MCF 10A (cell line): ENCODE results near the gene NT5DC2. TPM values are rescaled to one million over a fixed set of nuclear protein-coding genes. Genes with fewer than 3 reads are reported as not detected.
A peak's percentile ranks its signal among the peaks of the same experiment; 100 is the strongest.

Experiments
- BruUV-seq: library from RNA; stranded (reverse); fragments of 400-500 nt; replicated peaks from 2 replicates; lab custom pipeline; 2021; lab: Mats Ljungman, UMichigan
- CTCF ChIA-PET: fragments of 300-600 bp; sonication (Branson Sonifier 250); formaldehyde crosslinking; extraction: SDS; loops from one replicate; lab custom pipeline; 2021; ENCODE audit warnings: antibody characterized with exemption, inconsistent platforms; lab: Yijun Ruan, JAX
- POLR2A ChIA-PET: fragments of 300-600, 350-650 bp; sonication (Branson Sonifier 250); formaldehyde crosslinking; extraction: SDS; loops from one replicate; lab custom pipeline; 2020; ENCODE audit warnings: antibody characterized with exemption, inconsistent platforms; lab: Yijun Ruan, JAX
- DNase-seq: peaks from one replicate; pipeline ENCODE4 v3.0.0-alpha.2; 2018; ENCODE audit not compliant: unreplicated experiment
- H3K27ac Mint-ChIP-seq: one replicate; pipeline ENCODE4 v1.8.0; 2022; ENCODE audit warnings: mild to moderate bottlenecking, low read depth, mixed read lengths; ENCODE audit not compliant: unreplicated experiment
- H3K27me3 Mint-ChIP-seq: one replicate; pipeline ENCODE4 v1.8.0; 2022; ENCODE audit warnings: mixed read lengths; ENCODE audit not compliant: insufficient read depth, unreplicated experiment
- H3K36me3 Mint-ChIP-seq: one replicate; pipeline ENCODE4 v1.8.0; 2022; ENCODE audit warnings: mild to moderate bottlenecking, moderate library complexity, mixed read lengths; ENCODE audit not compliant: insufficient read depth, unreplicated experiment
- H3K4me1 Mint-ChIP-seq: one replicate; pipeline ENCODE4 v1.8.0; 2022; ENCODE audit warnings: mixed read lengths; ENCODE audit not compliant: insufficient read depth, unreplicated experiment
- H3K4me3 Mint-ChIP-seq: one replicate; pipeline ENCODE4 v1.8.0; 2022; ENCODE audit warnings: mild to moderate bottlenecking, moderate library complexity, mixed read lengths; ENCODE audit not compliant: unreplicated experiment
- H3K9me3 Mint-ChIP-seq: one replicate; pipeline ENCODE4 v1.8.0; 2022; ENCODE audit warnings: mixed read lengths; ENCODE audit not compliant: unreplicated experiment
- CTCF ChIP-seq: fragments of 200-600 bp; IDR thresholded peaks from one replicate; pipeline ENCODE4 v1.8.0; 2022; ENCODE audit warnings: antibody characterized with exemption, mild to moderate bottlenecking; ENCODE audit not compliant: unreplicated experiment
- intact Hi-C: fragments of 100-400 bp; cut with micrococcal nuclease; formaldehyde crosslinking; loops from 2 replicates; pipeline ENCODE4 v1.14.1; 2022
- total RNA-seq: library from RNA; stranded (reverse); gene quantifications from 2 replicates; pipeline ENCODE4 v1.2.3, GENCODE V29; 2022

NT5DC2 gene
- total RNA-seq, 1 experiment from 2014 or later: 28.9 TPM

GRCh38 chr3:52570076-52570475 lies 36.4 kb upstream of the NT5DC2 start:
- no peak for DNase-seq
- ChIA-PET CTCF (interaction anchor here (0.6 kb wide), 1 partner anchor 415 kb away, joined by 3 read pairs; no protein-coding TSS in a partner anchor), POLR2A (interaction anchor here (0.7 to 0.9 kb wide), 2 partner anchors 34 to 110 kb away, joined by 3 read pairs; partner anchors contain the start of gene UQCC5)
- Mint-ChIP-seq H3K4me3 (no peak overlapping the region), H3K9me3 (no peaks in the 10 kb centered on the region), H3K27ac (peak overlapping the region; percentile 53), H3K27me3 (no peaks in the 10 kb centered on the region), H3K36me3 (peaks cover 72% of the 10 kb centered on the region), H3K4me1 (peaks cover 6% of the 10 kb centered on the region)
- intact Hi-C loops: no loop called here
- no peak for TF ChIP-seq CTCF
- BruUV-seq: no TSS peak

- TF ChIP-seq CTCF: no peak
- H3K27me3 Mint-ChIP-seq: no peaks in the 10 kb centered on the region
- intact Hi-C loops: loop anchor here (10.0 kb wide), 1 partner anchor 67 kb away; no protein-coding TSS in a partner anchor
- H3K4me3 Mint-ChIP-seq: no peak overlapping the region
- DNase-seq: peak; percentile 33
- H3K9me3 Mint-ChIP-seq: no peaks in the 10 kb centered on the region
- ChIA-PET CTCF (no interaction called here), POLR2A (interaction anchor here (0.6 to 1.4 kb wide), 2 partner anchors 31 to 36 kb away, joined by 3 to 5 read pairs; partner anchors contain the start of gene UQCC5)
- H3K36me3 Mint-ChIP-seq: peaks cover 70% of the 10 kb centered on the region
- H3K4me1 Mint-ChIP-seq: peaks cover 6% of the 10 kb centered on the region
- no peak overlapping the region for H3K27ac Mint-ChIP-seq
- BruUV-seq: no TSS peak
These were observed 34.4 kb upstream of the NT5DC2 start for GRCh38 chr3:52568069-52568468.

DNA sequence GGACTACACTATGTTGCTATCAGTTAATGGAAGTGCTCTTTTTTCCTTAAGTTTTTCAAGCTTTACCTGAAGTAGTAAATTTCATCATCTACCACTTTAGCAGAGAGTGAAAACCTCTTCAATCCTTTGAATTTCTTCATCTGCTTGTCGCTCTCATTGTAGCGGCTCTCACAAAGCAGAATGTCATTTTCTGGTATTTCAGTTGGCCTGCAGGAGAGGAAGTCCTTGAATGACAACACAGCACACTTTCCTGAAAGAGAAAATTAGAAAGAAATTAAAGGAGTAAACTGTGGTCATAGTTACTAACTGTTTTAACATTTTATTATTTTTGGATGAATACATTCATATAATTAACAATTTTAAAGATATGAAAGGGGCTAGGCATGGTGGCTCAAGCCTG lies 30.3 kb upstream of the NT5DC2 start:
- no peak overlapping the region for H3K4me3 Mint-ChIP-seq
- peaks cover 83% of the 10 kb centered on the region for H3K36me3 Mint-ChIP-seq
- no peaks in the 10 kb centered on the region for H3K9me3 Mint-ChIP-seq
- POLR2A ChIA-PET: no interaction called here
- TF ChIP-seq CTCF: no peak
- no peak for DNase-seq
- H3K4me1 Mint-ChIP-seq: peaks cover 6% of the 10 kb centered on the region
- CTCF ChIA-PET: no interaction called here
- no TSS peak for BruUV-seq
- no peak overlapping the region for H3K27ac Mint-ChIP-seq
- intact Hi-C loops: loop anchor here (10.0 kb wide), 1 partner anchor 71 kb away; no protein-coding TSS in a partner anchor
- H3K27me3 Mint-ChIP-seq: no peaks in the 10 kb centered on the region

DNA sequence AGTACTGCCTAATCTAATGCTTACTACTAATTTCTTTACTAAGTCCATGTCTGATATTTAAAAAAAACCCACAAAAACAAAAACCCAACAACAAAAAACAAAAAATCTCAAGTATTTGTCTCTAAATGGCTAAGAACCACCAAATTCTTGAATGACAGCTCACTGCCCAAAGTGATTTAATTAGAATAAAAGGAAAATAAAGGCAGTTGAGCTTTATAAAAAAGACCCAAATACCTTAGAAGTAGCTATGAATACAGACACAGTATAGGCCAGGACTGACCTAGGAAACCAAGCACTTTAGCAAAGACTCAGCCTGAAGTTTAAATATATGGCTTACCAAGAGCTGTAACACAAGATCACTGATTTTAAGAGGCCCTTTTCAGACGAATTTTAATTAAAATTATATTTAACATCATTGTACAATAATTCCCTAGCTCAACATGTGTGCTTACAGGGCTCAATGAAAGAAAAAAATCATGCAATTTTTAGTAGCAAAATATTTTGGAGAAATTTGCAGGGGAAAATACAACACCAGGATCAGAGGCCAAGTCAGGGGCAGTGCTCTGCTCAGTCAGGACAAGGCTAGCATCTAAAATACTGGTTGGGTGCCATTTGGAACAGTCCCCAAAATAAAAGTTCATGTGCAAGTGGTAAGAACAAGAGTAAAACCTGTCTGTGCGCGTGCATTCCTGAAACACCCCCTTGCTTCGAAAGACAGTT lies 27.5 kb upstream of the NT5DC2 start:
- H3K4me3 Mint-ChIP-seq: no peak overlapping the region
- POLR2A ChIA-PET: interaction anchor here (0.8 kb wide), 1 partner anchor 35 kb away, joined by 4 read pairs; no protein-coding TSS in a partner anchor
- H3K4me1 Mint-ChIP-seq: no peaks in the 10 kb centered on the region
- peaks cover 77% of the 10 kb centered on the region for H3K36me3 Mint-ChIP-seq
- no peaks in the 10 kb centered on the region for H3K27me3 Mint-ChIP-seq
- CTCF ChIA-PET: no interaction called here
- no peaks in the 10 kb centered on the region for H3K9me3 Mint-ChIP-seq
- no peak for TF ChIP-seq CTCF
- no peak for DNase-seq
- intact Hi-C loops: loop anchor here (10.0 kb wide), 1 partner anchor 74 kb away; no protein-coding TSS in a partner anchor
- BruUV-seq: no TSS peak
- no peak overlapping the region for H3K27ac Mint-ChIP-seq
